ENCODE results near the gene AMPD2. TPM values are rescaled to one million over a fixed set of nuclear protein-coding genes. Genes with fewer than 3 reads are reported as not detected.
"Not testable (repeated sequence)": the region's sequence is repeated elsewhere in the genome, so short reads cannot be mapped to it uniquely, and the experiment has no call there.

The AMPD2 gene
- total RNA-seq, 2 donors from 2014 or later = 28.0 to 60.3 TPM

GRCh38 chr1:109657395-109657794 lies 37.8 kb downstream of the AMPD2 start:
- no peaks in the 10 kb centered on the region for H3K36me3 ChIP-seq
- H3K4me1 ChIP-seq = no peaks in the 10 kb centered on the region
- H3K27ac ChIP-seq = no peak overlapping the region
- DNase-seq = no peak
- no peak overlapping the region for H3K4me3 ChIP-seq
- H3K9ac ChIP-seq (ENCODE audit: low read depth in 2 of 2, low read length in 2 of 2) = no peak overlapping the region
- H3K9me3 ChIP-seq = no peaks in the 10 kb centered on the region
- no peaks in the 10 kb centered on the region for H3K27me3 ChIP-seq
- TF ChIP-seq, protein P1, sequence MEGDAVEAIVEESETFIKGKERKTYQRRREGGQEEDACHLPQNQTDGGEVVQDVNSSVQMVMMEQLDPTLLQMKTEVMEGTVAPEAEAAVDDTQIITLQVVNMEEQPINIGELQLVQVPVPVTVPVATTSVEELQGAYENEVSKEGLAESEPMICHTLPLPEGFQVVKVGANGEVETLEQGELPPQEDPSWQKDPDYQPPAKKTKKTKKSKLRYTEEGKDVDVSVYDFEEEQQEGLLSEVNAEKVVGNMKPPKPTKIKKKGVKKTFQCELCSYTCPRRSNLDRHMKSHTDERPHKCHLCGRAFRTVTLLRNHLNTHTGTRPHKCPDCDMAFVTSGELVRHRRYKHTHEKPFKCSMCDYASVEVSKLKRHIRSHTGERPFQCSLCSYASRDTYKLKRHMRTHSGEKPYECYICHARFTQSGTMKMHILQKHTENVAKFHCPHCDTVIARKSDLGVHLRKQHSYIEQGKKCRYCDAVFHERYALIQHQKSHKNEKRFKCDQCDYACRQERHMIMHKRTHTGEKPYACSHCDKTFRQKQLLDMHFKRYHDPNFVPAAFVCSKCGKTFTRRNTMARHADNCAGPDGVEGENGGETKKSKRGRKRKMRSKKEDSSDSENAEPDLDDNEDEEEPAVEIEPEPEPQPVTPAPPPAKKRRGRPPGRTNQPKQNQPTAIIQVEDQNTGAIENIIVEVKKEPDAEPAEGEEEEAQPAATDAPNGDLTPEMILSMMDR (IDR thresholded peaks at IDR 0.05) = no peak
- intact Hi-C loops (cut with DNase I) = no loop called here

- TF ChIP-seq, protein P1 (IDR thresholded peaks at IDR 0.05) = no peak
- H3K36me3 ChIP-seq = no peaks in the 10 kb centered on the region
- H3K4me1 ChIP-seq = no peaks in the 10 kb centered on the region
- DNase-seq = no peak
- H3K27ac ChIP-seq = no peak overlapping the region
- no peak overlapping the region for H3K4me3 ChIP-seq
- intact Hi-C loops (cut with DNase I) = no loop called here
- H3K27me3 ChIP-seq = no peaks in the 10 kb centered on the region
- no peak overlapping the region for H3K9ac ChIP-seq (ENCODE audit: low read depth in 2 of 2, low read length in 2 of 2)
- no peaks in the 10 kb centered on the region for H3K9me3 ChIP-seq
These were observed 38.3 kb downstream of the AMPD2 start for GRCh38 chr1:109657970-109658369.

DNA sequence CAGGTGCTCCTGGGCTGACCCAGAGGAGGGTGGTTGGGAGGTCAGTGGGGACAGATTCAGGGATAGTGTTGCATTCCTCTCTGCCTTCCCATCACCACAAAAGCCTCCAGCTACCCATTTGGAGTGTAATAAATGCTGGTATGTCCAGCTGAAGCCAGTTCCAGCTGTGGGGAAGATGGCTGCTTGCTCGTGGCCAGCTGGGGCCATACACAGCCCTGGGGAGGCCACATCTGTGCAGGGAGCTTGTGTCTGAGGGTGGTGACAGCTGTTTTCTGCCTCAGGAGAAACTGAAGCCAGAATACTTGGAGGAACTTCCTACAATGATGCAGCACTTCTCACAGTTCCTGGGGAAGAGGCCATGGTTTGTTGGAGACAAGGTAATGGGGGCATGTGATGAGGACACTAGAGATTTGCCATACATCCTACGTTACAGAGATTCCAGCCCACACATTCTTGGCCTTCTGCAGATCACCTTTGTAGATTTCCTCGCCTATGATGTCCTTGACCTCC lies 39.0 kb downstream of the AMPD2 start:
- H3K9ac ChIP-seq (ENCODE audit: low read depth in 2 of 2, low read length in 2 of 2) = no peak overlapping the region
- no peak overlapping the region for H3K27ac ChIP-seq
- no peaks in the 10 kb centered on the region for H3K27me3 ChIP-seq
- H3K4me1 ChIP-seq = no peaks in the 10 kb centered on the region
- DNase-seq = no peak
- intact Hi-C loops (cut with DNase I) = no loop called here
- H3K9me3 ChIP-seq = no peaks in the 10 kb centered on the region
- TF ChIP-seq, protein P1 (IDR thresholded peaks at IDR 0.05) = no peak
- H3K4me3 ChIP-seq = no peak overlapping the region
- no peaks in the 10 kb centered on the region for H3K36me3 ChIP-seq

- no peaks in the 10 kb centered on the region for H3K36me3 ChIP-seq
- H3K4me1 ChIP-seq = no peaks in the 10 kb centered on the region
- no peak overlapping the region for H3K4me3 ChIP-seq
- H3K9me3 ChIP-seq = no peaks in the 10 kb centered on the region
- no peak overlapping the region for H3K27ac ChIP-seq
- no peak overlapping the region for H3K9ac ChIP-seq (ENCODE audit: low read depth in 2 of 2, low read length in 2 of 2)
- no peaks in the 10 kb centered on the region for H3K27me3 ChIP-seq
- DNase-seq = no peak
- TF ChIP-seq, protein P1 (IDR thresholded peaks at IDR 0.05) = no peak
- intact Hi-C loops (cut with DNase I) = no loop called here
These were observed 39.5 kb downstream of the AMPD2 start for GRCh38 chr1:109659145-109659544.

- H3K27ac ChIP-seq = no peak overlapping the region
- no peaks in the 10 kb centered on the region for H3K9me3 ChIP-seq
- H3K27me3 ChIP-seq = no peaks in the 10 kb centered on the region
- intact Hi-C loops (cut with DNase I) = no loop called here
- DNase-seq = no peak
- no peak overlapping the region for H3K9ac ChIP-seq (ENCODE audit: low read depth in 2 of 2, low read length in 2 of 2)
- no peaks in the 10 kb centered on the region for H3K36me3 ChIP-seq
- TF ChIP-seq, protein P1 (IDR thresholded peaks at IDR 0.05) = no peak
- H3K4me1 ChIP-seq = no peaks in the 10 kb centered on the region
- H3K4me3 ChIP-seq = no peak overlapping the region
These were observed 40.5 kb downstream of the AMPD2 start for GRCh38 chr1:109659997-109660690.

DNA sequence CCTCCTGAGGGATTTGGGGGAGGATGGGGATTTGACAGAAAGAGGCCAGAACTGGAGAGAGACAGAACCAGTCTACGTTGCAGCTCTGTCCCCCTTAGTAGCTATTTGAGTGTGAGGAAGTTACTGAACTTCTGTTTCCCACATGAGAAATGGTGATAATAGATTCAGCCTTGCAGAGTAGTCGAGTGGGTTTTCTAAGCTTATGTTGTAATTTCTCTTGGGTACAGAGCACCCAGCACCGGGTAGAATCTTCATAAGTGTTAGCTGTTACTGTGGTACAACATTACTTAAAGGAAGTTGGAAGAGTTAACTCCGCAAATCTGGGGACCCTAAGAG lies 41.0 kb downstream of the AMPD2 start:
- H3K4me3 ChIP-seq; H3K4me1 ChIP-seq; intact Hi-C loops (cut with DNase I); H3K27ac ChIP-seq; DNase-seq; H3K9me3 ChIP-seq; H3K9ac ChIP-seq (ENCODE audit: low read depth in 2 of 2, low read length in 2 of 2); H3K27me3 ChIP-seq; H3K36me3 ChIP-seq: not testable (repeated sequence)

All from colonic mucosa (tissue), 4 donors.